IMR-90 (cell line): ENCODE measurements around the gene MCUR1. TPM values are rescaled to one million over a fixed set of nuclear protein-coding genes. Genes with fewer than 3 reads are reported as not detected.
A peak's percentile ranks its signal among the peaks of the same experiment; 100 is the strongest.

ENCODE experiments used
- ATAC-seq: fragments of 200-7000 bp; cut with Tn5 transposase; 2 replicates; pipeline ENCODE4 v1.9.1; 2020; ENCODE audit warnings: low read depth, mild to moderate bottlenecking, moderate library complexity
- BruUV-seq: library from RNA; stranded (reverse); fragments of 400-500 nt; replicated peaks from 2 replicates; lab custom pipeline; 2021; lab: Mats Ljungman, UMichigan
- CTCF ChIA-PET: fragments of 300-600 bp; formaldehyde crosslinking; extraction: SDS; loops from one replicate; lab custom pipeline; 2021; ENCODE audit warnings: antibody characterized with exemption; lab: Yijun Ruan, JAX
- POLR2A ChIA-PET: fragments of 300-600 bp; sonication (Branson Sonifier 250); formaldehyde crosslinking; loops from one replicate; lab custom pipeline; 2022; ENCODE audit warnings: antibody characterized with exemption; ENCODE audit not compliant: unreplicated experiment; lab: Charles Lee
- DNase-seq: peaks from one replicate; pipeline ENCODE4 v3.0.0; 2013
- H2AFZ ChIP-seq: replicated peaks from 2 replicates; pipeline ENCODE3; 2013; ENCODE audit warnings: low read length, mild to moderate bottlenecking; ENCODE audit not compliant: poor library complexity
- H2AK5ac ChIP-seq: 2 replicates; pipeline ENCODE4 v1.6.1; 2013; ENCODE audit warnings: low read depth, low read length, inconsistent platforms
- H2AK9ac ChIP-seq: replicated peaks from 2 replicates; pipeline ENCODE3; 2013; ENCODE audit warnings: mild to moderate bottlenecking, low read depth, low read length, moderate library complexity; ENCODE audit not compliant: poor library complexity
- H2BK120ac ChIP-seq: 2 replicates; pipeline ENCODE4 v1.6.1; 2013; ENCODE audit warnings: low read depth, low read length, inconsistent platforms
- H2BK15ac ChIP-seq: 3 replicates; pipeline ENCODE4 v1.6.1; 2013; ENCODE audit warnings: low read depth, low read length, inconsistent platforms
- H2BK20ac ChIP-seq: 2 replicates; pipeline ENCODE4 v1.6.1; 2013; ENCODE audit warnings: low read depth, mild to moderate bottlenecking, inconsistent platforms, low read length, moderate library complexity
- H2BK5ac ChIP-seq: 2 replicates; pipeline ENCODE4 v1.6.1; 2013; ENCODE audit warnings: mild to moderate bottlenecking, low read depth, low read length, inconsistent platforms; ENCODE audit not compliant: poor library complexity, severe bottlenecking
- H3K14ac ChIP-seq: replicated peaks from 2 replicates; pipeline ENCODE4 v1.6.1; 2013; ENCODE audit warnings: low read depth, low read length, inconsistent platforms
- H3K18ac ChIP-seq: 2 replicates; pipeline ENCODE4 v1.6.1; 2013; ENCODE audit warnings: low read depth, low read length, control low read depth
- H3K23ac ChIP-seq: 2 replicates; pipeline ENCODE4 v1.6.1; 2013; ENCODE audit warnings: low read depth, low read length, inconsistent platforms
- H3K27ac ChIP-seq: 2 replicates; pipeline ENCODE4 v1.5.1; 2013; ENCODE audit warnings: mild to moderate bottlenecking, control low read depth, low read length; ENCODE audit not compliant: insufficient read depth
- H3K27me3 ChIP-seq: 2 replicates; pipeline ENCODE4 v1.6.1; 2013; ENCODE audit warnings: low read length; ENCODE audit not compliant: control insufficient read depth, insufficient read depth
- H3K36me3 ChIP-seq: 2 replicates; pipeline ENCODE4 v1.6.1; 2013; ENCODE audit warnings: low read length, mixed read lengths; ENCODE audit not compliant: control insufficient read depth, insufficient read depth
- H3K4ac ChIP-seq: 2 replicates; pipeline ENCODE4 v1.6.1; 2013; ENCODE audit warnings: low read depth, low read length, inconsistent platforms
- H3K4me1 ChIP-seq: 2 replicates; pipeline ENCODE4 v1.6.1; 2013; ENCODE audit warnings: low read length, mixed read lengths; ENCODE audit not compliant: control insufficient read depth, insufficient read depth
- H3K4me2 ChIP-seq: 2 replicates; pipeline ENCODE4 v1.6.1; 2013; ENCODE audit warnings: low read depth, mild to moderate bottlenecking, control low read depth, low read length, moderate library complexity
- H3K4me3 ChIP-seq: 2 replicates; pipeline ENCODE4 v1.5.1; 2013; ENCODE audit warnings: low read depth, mild to moderate bottlenecking, control low read depth, low read length, moderate library complexity; ENCODE audit not compliant: insufficient read depth
- H3K56ac ChIP-seq: 2 replicates; pipeline ENCODE4 v1.6.1; 2013; ENCODE audit warnings: low read length, inconsistent platforms; ENCODE audit not compliant: insufficient read depth; ENCODE audit errors: extremely low read depth
- H3K79me1 ChIP-seq, 2 experiments: 2 replicates each; pipeline ENCODE4 v1.6.1; 2013; ENCODE audit warnings: low read length in 2 of 2, inconsistent platforms in 1 of 2, low read depth in 1 of 2
- H3K9ac ChIP-seq: 2 replicates; pipeline ENCODE4 v1.6.1; 2013; ENCODE audit warnings: low read depth, low read length, control low read depth
- H3K9me1 ChIP-seq: 2 replicates; pipeline ENCODE4 v1.6.1; 2013; ENCODE audit warnings: low read length, inconsistent platforms; ENCODE audit not compliant: insufficient read depth
- H3K9me3 ChIP-seq: 2 replicates; pipeline ENCODE4 v1.6.1; 2013; ENCODE audit warnings: low read length; ENCODE audit not compliant: control insufficient read depth, insufficient read depth
- H4K20me1 ChIP-seq: 2 replicates; pipeline ENCODE4 v1.6.1; 2013; ENCODE audit warnings: low read length, inconsistent platforms; ENCODE audit not compliant: insufficient read depth
- H4K5ac ChIP-seq: 2 replicates; pipeline ENCODE4 v1.6.1; 2013; ENCODE audit warnings: mild to moderate bottlenecking, low read depth, low read length, control low read depth
- H4K8ac ChIP-seq, 2 experiments: 2 replicates each; pipeline ENCODE4 v1.6.1; 2013; ENCODE audit warnings: low read depth in 2 of 2, low read length in 2 of 2, control low read depth in 1 of 2, inconsistent platforms in 1 of 2
- H4K91ac ChIP-seq: 2 replicates; pipeline ENCODE4 v1.6.1; 2013; ENCODE audit warnings: low read depth, low read length, inconsistent platforms; ENCODE audit not compliant: insufficient read depth
- BHLHE40 ChIP-seq: fragments of 150-350 bp; IDR thresholded peaks from 2 replicates; pipeline ENCODE4 v1.6.1; 2016; ENCODE audit warnings: mild to moderate bottlenecking, low read depth, low read length
- CEBPB ChIP-seq: IDR thresholded peaks from 2 replicates; pipeline ENCODE4 v1.6.1; 2012; ENCODE audit warnings: low read depth, low read length, improper control_type of control experiment
- CHD1 ChIP-seq: IDR thresholded peaks from 2 replicates; pipeline ENCODE4 v1.6.1; 2012; ENCODE audit warnings: low read depth, low read length, improper control_type of control experiment
- FOS ChIP-seq: fragments of 150-350 bp; IDR thresholded peaks from 2 replicates; pipeline ENCODE4 v1.6.1; 2016; ENCODE audit warnings: low read depth, low read length
- MAFK ChIP-seq: IDR thresholded peaks from 2 replicates; pipeline ENCODE4 v1.6.1; 2012; ENCODE audit warnings: low read depth, low read length, improper control_type of control experiment
- MAZ ChIP-seq: IDR thresholded peaks from 2 replicates; pipeline ENCODE4 v1.6.1; 2012; ENCODE audit warnings: low read depth, mild to moderate bottlenecking, low read length, improper control_type of control experiment, moderate library complexity, borderline replicate concordance
- MXI1 ChIP-seq: IDR thresholded peaks from 2 replicates; pipeline ENCODE4 v1.6.1; 2012; ENCODE audit warnings: low read depth, mild to moderate bottlenecking, low read length, moderate library complexity, borderline replicate concordance
- NFE2L2 ChIP-seq: fragments of 150-350 bp; IDR thresholded peaks from 2 replicates; pipeline ENCODE4 v1.6.1; 2016; ENCODE audit warnings: low read depth, mild to moderate bottlenecking, low read length
- POLR2A ChIP-seq: IDR thresholded peaks from 2 replicates; pipeline ENCODE4 v1.6.1; 2012; ENCODE audit warnings: mild to moderate bottlenecking, low read depth, low read length
- RAD21 ChIP-seq: IDR thresholded peaks from 2 replicates; pipeline ENCODE4 v1.6.1; 2012; ENCODE audit warnings: low read length, improper control_type of control experiment
- RCOR1 ChIP-seq: IDR thresholded peaks from 2 replicates; pipeline ENCODE4 v1.6.1; 2012; ENCODE audit warnings: mild to moderate bottlenecking, low read length, improper control_type of control experiment; ENCODE audit not compliant: insufficient replicate concordance
- RFX5 ChIP-seq: IDR thresholded peaks from 2 replicates; pipeline ENCODE4 v1.8.0; 2012; ENCODE audit warnings: low read depth, mild to moderate bottlenecking, low read length, moderate library complexity
- SMC3 ChIP-seq: fragments of 150-350 bp; IDR thresholded peaks from 2 replicates; pipeline ENCODE4 v1.6.1; 2016; ENCODE audit warnings: low read depth, mild to moderate bottlenecking, antibody characterized with exemption, low read length, moderate library complexity
- WGBS, 2 experiments: methylation state at CpG; one replicate each; pipeline versions ENCODE4 v1.1.5 to v1.1.7; 2013; ENCODE audit warnings: missing lambda C conversion rate in 2 of 2; ENCODE audit not compliant: insufficient read length in 1 of 2; ENCODE audit errors: extremely low coverage in 2 of 2; 5-methylcytosine and 5-hydroxymethylcytosine counted together
- dilution Hi-C: fragments of 300-500 bp; cut with HindIII; formaldehyde crosslinking; loops from one replicate; pipeline ENCODE4 v1.14.3; 2018; ENCODE audit warnings: low sequenced_read_pairs; ENCODE audit not compliant: unreplicated experiment
- in situ Hi-C: fragments of 300-500 bp; cut with MboI; formaldehyde crosslinking; loops from 3 replicates; pipeline ENCODE4 v1.14.3; 2019; ENCODE audit warnings: low sequenced_read_pairs, inconsistent platforms, mixed read lengths
- intact Hi-C: fragments of 100-400 bp; cut with micrococcal nuclease; formaldehyde crosslinking; loops from 2 replicates; pipeline ENCODE4 v1.10.0; 2022
- polyA plus RNA-seq, 3 experiments: library from polyadenylated mRNA; depleted of rRNA; stranded (reverse); fragments of >200 nt; gene quantifications; 2 replicates each; pipeline ENCODE4 v1.2.3, GENCODE V29; 2012; ENCODE audit warnings: low replicate concordance in 1 of 3
- total RNA-seq: library from RNA; depleted of rRNA; stranded (reverse); fragments of >200 nt; gene quantifications from 2 replicates; pipeline ENCODE4 v1.2.3, GENCODE V29; 2012
- TF ChIP-seq, protein P1 (sequence below): conservative IDR thresholded peaks from 2 replicates; pipeline ENCODE4 v1.5.1; 2012; ENCODE audit warnings: mild to moderate bottlenecking, low read depth, low read length, improper control_type of control experiment
- TF ChIP-seq, protein P2 (sequence below): fragments of 150-350 bp; IDR thresholded peaks from 2 replicates; pipeline ENCODE4 v1.6.1; 2016; ENCODE audit warnings: low read depth, mild to moderate bottlenecking, low read length, moderate library complexity, borderline replicate concordance
- TF ChIP-seq, protein P3 (sequence below): fragments of 150-350 bp; IDR thresholded peaks from 2 replicates; pipeline ENCODE4 v1.6.1; 2017; ENCODE audit warnings: mild to moderate bottlenecking, antibody characterized with exemption, low read length, low read depth

The MCUR1 gene
- total and polyA plus RNA-seq, 2 of the 4 experiments (the other 2 are of a cell fraction) = 4.1 to 6.5 TPM

DNA sequence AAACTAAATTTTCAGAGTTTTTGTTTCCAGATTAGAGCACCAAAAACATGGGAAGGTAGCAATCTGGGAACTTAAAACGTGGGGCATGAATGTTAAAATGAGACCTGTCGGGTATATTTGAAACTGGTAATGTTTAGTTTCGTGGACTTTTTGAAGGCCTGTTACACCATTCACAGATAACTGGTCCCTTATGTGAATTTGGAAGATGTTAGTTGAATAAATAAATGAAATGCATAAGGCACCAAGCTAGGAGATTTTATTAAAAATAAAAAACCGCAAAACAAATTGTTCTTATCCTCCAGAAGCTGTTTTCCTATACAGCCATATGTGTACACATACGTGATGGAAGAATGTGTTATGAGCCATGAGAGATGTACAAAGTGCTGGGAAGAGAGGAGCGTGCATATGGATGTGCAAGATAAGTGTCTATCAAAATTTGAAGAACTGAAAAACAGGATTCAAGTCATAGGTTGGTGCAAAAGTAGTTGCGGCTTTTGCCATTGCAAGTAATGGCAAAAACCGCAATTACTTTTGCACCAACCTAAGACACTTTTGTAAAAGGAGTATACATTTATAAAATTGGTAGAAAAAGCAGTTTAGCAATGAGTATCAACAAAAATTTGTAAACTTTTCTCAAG, 700 bp upstream of the MCUR1 start:
- Histone ChIP-seq H3K4me2 (peak overlapping the region; percentile 84), H4K8ac (peak overlapping the region; percentile 27 to 59), H3K18ac (no peak overlapping the region), H3K9me1 (peaks cover 6% of the 10 kb centered on the region; the same call in 1 of the 2 replicates), H3K79me1 (peaks cover 18 to 32% of the 10 kb centered on the region in 2 experiments), H3K27ac (no peak overlapping the region), H2AFZ (peak overlapping the region; percentile 91), H3K23ac (no peak overlapping the region; the same call in 1 of the 2 replicates), H3K4ac (0 out of 2 replicates have a peak overlapping the region, but pooled peaks have one; percentile 24), H2BK20ac (no peak overlapping the region), H4K20me1 (peaks cover 3% of the 10 kb centered on the region), H3K56ac (peak overlapping the region; percentile 45; the same call in 1 of the 2 replicates), H2BK15ac (no peak overlapping the region), H2AK9ac (no peak overlapping the region), H4K5ac (no peak overlapping the region), H4K91ac (no peak overlapping the region), H2BK5ac (no peak overlapping the region), H3K36me3 (no peaks in the 10 kb centered on the region), H3K9me3 (no peaks in the 10 kb centered on the region), H2BK120ac (no peak overlapping the region), H3K14ac (peak overlapping the region; percentile 48), H3K9ac (peak overlapping the region; percentile 52; the same call in 1 of the 2 replicates), H3K4me3 (peak overlapping the region; percentile 86; the same call in 1 of the 2 replicates), H3K4me1 (no peaks in the 10 kb centered on the region), H2AK5ac (no peak overlapping the region), H3K27me3 (no peaks in the 10 kb centered on the region)
- DNase-seq (no peak), ATAC-seq (no peak)
- TF ChIP-seq, protein P1, sequence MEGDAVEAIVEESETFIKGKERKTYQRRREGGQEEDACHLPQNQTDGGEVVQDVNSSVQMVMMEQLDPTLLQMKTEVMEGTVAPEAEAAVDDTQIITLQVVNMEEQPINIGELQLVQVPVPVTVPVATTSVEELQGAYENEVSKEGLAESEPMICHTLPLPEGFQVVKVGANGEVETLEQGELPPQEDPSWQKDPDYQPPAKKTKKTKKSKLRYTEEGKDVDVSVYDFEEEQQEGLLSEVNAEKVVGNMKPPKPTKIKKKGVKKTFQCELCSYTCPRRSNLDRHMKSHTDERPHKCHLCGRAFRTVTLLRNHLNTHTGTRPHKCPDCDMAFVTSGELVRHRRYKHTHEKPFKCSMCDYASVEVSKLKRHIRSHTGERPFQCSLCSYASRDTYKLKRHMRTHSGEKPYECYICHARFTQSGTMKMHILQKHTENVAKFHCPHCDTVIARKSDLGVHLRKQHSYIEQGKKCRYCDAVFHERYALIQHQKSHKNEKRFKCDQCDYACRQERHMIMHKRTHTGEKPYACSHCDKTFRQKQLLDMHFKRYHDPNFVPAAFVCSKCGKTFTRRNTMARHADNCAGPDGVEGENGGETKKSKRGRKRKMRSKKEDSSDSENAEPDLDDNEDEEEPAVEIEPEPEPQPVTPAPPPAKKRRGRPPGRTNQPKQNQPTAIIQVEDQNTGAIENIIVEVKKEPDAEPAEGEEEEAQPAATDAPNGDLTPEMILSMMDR = no peak
- TF ChIP-seq RAD21 = no peak
- no peak for TF ChIP-seq RCOR1
- TF ChIP-seq, protein P2, sequence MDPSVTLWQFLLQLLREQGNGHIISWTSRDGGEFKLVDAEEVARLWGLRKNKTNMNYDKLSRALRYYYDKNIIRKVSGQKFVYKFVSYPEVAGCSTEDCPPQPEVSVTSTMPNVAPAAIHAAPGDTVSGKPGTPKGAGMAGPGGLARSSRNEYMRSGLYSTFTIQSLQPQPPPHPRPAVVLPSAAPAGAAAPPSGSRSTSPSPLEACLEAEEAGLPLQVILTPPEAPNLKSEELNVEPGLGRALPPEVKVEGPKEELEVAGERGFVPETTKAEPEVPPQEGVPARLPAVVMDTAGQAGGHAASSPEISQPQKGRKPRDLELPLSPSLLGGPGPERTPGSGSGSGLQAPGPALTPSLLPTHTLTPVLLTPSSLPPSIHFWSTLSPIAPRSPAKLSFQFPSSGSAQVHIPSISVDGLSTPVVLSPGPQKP = no peak
- TF ChIP-seq FOS = no peak
- TF ChIP-seq MAFK = no peak
- no peak for TF ChIP-seq CHD1
- no peak for TF ChIP-seq SMC3
- no peak for TF ChIP-seq MAZ
- TF ChIP-seq NFE2L2 = no peak
- no peak for TF ChIP-seq BHLHE40
- no peak for TF ChIP-seq RFX5
- TF ChIP-seq, protein P3, sequence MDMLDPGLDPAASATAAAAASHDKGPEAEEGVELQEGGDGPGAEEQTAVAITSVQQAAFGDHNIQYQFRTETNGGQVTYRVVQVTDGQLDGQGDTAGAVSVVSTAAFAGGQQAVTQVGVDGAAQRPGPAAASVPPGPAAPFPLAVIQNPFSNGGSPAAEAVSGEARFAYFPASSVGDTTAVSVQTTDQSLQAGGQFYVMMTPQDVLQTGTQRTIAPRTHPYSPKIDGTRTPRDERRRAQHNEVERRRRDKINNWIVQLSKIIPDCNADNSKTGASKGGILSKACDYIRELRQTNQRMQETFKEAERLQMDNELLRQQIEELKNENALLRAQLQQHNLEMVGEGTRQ = no peak
- TF ChIP-seq MXI1 = no peak
- TF ChIP-seq CEBPB = no peak
- TF ChIP-seq POLR2A = no peak
- dilution Hi-C loops (no loop called here), in situ Hi-C loops (no loop called here), intact Hi-C loops (no loop called here)
- ChIA-PET POLR2A (no interaction called here), CTCF (no interaction called here)
- no CpG with 5 or more reads among the region's 8 CpGs for WGBS, 2 experiments
- no TSS peak for BruUV-seq
